Stimulated activated CD4-positive, alpha-beta T cell treated with anti-CD3 and anti-CD28 coated beads, Interleukin-2, amount 100 ng/mL, for 48 hours (primary cell): ENCODE results near the gene NEMP1.

ENCODE experiments used
- DNase-seq, 2 donors: peaks; one replicate each; pipeline ENCODE4 v3.0.0-alpha.2; 2020

The NEMP1 gene

DNA sequence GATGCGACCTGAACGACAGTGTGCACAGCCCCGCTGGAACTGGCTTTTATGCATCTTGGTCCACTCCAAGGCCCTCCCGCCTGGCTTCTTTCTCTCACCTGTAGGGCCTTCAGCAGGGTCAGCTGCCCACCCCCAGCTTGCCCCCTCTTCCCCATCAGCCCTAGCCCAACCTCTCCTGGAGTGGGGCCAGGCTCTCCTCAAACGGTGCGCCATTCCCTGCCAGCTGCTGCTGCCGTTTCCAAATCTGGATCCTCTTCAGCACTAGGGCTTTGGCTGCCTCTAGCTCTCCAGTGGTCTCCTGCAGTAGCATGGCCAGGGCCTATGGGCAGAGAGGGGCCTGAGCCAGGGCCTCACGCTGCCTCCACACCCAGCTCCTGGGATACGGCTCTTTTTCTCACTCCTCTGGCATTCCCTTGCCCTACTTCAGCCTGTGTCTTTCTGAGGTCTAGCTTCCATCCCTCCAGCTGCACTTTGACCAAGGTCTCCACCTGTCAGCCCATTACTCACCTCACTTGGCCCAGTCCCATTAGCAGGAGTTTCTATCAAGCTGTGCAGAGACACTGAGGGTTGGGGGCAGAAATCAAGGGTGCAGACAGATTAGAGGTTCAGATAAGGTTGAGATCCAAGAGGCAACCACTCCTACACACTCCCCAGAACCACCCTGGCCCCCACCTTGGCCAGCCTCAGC lies 27.6 kb upstream of the NEMP1 start:
- DNase-seq: no peak

DNA sequence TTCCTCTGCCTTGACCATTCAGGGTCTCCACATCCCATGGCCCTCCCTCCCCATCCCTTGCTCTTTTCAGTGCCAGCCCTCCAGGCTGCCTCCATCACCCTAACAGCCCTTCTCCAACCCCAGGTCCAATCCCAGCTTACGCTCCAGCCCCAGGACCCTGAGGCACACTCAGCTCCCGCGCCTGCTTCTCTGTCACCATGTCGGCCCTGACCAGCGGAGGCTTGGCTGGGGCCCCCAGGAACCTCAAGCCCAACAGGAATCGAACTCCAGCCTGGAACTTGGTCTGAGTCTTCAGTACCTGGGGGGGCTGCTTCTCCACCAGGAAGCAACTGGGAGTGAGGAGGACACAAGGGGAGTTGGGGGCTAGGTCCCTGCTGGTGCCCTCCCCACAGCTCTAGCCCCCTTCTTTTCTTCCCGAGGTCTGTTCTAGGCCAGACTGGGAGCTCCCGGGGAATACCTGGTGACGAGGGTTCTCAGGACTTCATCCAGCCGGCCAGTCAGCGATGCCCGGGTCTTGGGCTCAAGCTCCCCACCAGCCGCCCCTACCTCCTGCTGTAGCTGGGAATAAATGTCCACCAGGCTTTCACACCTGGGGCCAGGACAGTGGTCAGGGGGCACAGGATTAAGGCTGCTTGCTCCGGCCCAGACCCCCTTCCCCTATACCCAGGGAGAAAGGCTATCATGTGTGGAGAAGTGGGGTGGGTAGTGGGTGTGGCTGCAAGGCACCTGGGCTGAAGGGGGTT lies 26.6 kb upstream of the NEMP1 start:
- DNase-seq: no peak

DNA sequence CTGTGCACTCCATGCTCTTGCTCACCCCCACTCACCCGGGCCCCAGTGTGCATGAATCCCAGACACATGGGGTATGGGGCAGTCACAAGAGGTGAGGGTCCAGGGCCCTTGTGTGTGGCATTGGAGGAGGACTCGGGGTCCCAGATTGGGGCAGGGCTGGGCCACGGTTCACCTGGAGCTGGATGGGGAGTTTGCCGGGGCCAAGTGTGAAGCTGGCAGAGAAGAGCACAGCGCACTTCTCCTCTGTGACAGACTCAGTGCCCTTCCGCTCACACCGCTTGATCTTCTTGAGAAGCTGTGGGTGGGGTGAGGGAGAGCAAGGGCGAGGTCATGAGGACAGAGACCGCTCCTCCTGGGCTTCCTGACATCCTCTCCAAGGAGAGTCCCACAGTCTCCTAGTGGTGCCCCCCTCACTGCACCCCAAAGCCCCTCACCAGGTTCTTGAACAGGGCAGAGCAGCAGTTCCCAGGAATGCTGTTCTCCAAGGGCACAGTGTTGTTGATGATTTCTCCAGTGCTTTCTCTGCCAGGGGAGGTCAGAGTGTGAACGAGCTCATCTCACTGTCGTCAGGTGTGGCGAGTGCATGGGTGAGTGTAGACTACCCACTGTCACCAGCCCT lies 25.8 kb upstream of the NEMP1 start:
- DNase-seq: no peak

DNA sequence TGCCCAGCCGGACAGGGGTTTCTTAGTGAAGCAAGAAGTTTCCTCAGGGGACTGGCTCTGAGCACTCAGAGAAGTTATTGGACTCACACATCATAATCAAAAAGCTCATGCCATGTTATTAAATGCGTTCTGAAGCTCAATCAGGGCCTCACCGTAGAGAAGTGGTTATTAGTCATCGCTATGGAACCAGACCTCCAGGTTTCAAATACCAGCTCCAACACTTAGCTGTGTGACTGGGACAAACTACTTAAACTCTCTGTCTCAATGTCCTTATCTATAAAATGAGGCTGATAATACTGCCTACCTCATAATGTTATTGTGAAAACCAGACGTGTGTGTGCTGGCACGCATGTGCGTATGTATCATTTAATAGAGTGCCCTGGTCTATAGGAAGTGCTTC lies 25.3 kb upstream of the NEMP1 start:
- DNase-seq: no peak

DNA sequence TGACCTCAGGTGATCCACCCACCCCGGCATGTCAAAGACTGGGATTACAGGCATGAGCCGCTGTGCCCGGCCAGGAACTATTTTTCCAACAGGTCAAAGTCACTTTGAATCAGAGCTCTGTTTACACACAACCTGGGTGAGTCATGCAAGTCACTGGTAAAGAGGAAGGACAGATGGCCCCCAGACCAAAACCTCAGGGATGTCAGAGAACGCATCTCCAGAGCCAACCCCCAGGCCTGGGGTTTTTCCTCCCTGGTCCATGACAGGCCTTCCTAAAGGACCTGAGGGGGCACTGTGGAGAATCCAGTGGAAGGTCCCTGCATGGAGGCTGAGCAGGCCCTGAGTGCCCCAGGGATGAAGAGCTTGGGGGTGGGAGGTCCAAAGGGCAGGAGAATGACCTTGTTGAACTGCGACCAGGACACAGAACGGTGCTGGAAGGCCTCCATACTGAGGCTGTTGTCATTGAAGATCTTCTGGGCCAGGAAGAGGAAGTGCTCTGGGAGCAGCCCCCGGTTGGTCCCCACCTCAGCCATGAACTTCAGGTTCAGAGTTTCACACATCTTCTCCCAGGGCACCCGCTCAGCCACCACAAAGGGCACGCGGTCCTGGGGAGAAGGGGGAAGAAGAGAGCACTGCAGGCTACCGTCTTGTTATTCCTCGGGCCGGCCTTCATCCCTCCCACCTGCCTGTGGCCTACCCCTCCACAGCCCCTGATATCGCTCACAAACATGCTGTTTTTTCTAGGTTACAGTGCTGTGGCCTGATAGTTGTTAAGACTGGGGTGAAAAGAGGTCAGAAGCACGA lies 23.5 kb upstream of the NEMP1 start:
- DNase-seq: no peak

DNA sequence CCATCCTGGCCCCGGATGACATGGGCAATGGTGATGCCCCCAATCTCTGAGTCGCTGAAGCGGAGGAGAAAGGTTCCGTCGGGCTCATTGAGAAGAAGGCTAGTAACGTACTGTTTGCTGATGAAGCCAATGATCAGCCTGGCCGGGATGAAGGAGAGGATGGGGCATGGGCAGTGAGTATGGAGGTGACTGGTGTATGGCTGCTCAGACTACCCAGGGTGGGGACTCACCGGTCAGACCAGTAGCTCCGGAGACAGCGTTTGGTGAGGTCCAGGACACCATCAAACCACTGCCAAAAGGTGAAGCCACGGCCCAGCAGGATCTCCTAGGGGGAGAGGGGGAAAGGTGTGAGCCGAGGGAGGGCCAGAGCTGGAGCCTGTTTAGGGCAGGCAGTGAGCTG lies 21.2 kb upstream of the NEMP1 start:
- no peak for DNase-seq

DNA sequence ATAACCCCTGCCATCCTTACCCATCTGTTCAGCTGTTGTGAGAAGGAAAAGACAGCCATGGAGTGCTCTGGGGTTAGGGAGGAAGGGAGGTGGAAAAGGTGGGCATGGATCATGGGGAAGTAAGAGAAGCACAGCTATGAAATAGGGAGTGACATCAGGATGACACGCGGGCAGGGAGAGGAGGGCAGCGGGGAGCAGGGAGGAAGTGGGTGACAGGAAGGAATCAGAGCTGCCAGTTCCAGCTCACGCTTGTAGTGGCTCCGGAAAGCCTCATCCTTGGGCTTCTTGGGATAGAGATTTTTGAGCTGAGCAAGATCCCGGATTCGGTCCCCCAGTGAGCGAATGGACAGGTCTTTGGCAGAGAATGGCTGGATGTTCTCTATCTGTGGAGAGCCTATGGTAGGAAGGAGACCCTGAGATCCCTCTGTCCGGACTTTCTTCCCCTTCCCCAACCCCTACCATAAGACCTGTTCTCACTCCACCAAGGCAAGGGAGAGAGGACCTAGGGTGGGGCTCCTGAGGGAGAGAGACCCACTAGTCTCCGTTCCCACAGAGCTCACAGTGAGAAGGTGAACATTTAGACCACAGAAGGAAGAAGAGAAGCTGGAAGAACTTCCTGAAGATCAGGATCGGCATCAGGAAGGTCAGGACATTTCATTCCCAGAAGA lies 20.6 kb upstream of the NEMP1 start:
- DNase-seq: no peak

DNA sequence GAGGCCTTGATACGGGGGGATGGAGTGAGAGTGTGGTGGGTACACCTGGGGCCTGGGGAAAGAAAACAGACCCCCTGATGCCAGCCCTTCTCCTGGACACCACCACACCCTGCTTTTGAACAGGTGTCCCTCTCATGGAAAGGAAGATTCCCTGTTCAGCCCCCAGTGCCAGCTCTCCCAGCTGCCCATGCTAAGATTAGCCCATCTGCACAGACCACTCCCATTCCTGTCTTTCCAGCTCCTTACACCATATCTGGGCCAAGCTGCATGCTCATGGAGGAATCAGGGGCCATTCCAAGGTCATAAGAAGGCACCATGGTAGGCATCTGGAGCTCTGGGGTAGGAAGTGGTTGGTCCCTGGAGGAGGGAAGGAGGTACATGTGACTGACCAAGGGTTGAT lies 20.0 kb upstream of the NEMP1 start:
- DNase-seq: no peak

DNA sequence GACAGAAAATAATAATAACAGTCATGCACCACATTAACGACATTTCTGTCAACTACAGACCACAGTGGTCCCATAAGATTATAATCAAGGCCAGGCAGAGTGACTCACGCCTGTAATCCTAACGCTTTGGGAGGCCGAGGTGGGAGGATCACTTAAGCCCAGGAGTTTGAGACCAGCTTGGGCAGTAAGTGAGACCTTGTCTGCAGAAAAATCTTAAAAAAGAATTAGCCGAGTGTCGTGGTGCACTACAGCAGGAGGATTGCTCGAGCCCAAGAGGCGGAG lies 18.9 kb upstream of the NEMP1 start:
- no peak for DNase-seq

DNA sequence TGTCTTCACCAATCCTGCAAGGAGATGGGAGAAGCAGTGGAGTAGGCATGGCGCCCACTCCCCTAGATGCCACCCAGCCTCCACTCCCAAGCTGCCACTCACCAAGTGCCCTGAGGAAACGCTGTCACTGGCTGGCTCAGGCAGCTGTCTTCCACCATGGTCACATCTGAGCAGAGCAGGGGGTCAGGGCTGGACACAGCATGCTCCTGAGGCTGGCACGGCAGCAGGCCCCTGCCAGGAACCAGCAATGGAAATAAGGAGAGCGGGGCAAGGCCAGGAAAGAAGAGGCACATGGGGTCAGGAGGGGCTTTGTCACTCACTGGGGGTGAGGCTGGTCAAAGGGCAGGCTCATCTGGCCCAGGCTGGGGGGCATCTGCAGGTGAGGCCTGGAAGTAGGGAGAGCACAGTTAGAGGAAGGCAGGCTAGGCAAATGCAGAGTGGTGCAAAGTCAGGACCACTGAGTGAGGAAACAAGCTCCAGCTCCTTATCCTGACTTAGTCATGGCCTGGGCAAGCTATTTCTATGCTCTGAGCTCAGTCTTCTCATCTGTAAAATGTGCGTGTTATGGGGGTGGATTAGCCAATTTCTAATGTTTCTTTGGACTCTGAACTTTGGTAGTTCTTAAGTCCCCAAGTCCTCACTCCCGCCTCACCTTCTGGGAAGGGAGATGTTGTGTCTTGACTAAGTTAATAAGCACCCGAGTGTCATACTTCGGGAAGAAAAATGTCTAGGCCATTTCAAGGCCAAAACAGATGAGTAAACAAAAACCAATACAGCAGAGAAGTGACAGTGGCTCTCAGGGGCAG lies 18.4 kb upstream of the NEMP1 start:
- no peak for DNase-seq

DNA sequence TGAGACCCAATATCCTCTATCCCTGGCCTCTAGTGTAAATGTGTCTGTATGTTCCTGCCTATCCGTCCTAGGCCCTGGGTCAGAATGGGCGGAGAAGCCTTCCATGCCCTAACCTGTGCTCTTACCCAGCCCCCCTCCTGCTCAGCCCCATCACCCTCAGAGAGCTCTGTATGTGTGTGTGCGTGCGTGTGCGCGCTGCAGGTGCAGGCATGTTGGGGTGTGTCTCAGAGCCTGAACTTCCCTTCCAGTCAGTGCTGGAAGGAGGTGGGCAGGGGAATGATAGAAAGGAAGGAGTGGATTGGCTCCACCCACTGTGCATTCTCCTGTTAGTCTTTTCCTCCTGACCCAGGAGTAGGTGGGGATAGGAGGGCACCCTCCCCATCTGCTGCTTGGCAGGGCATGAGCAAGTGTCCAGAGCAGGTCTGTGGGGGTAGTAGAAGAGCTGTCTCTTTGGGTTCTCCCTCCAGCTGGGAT lies 17.5 kb upstream of the NEMP1 start:
- DNase-seq: no peak

DNA sequence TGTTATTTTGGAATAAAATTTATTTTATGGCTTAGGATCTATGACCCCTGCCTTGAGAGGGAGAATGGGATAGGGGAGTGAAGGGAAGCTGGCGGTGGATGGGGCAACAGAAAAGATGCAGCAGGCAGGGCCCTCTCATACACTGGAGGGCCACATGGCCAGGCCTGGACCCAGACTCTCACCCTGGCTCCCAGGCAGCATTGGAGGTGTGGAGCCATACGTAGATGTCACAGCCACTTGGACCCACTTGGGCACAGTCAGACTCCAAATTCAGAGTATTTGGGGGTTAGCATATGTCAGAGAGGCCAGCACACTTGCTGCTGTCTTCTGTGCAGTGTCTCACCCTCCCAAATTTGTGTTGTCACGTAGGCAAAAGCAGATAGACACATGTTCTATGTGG lies 16.8 kb upstream of the NEMP1 start:
- no peak for DNase-seq

DNA sequence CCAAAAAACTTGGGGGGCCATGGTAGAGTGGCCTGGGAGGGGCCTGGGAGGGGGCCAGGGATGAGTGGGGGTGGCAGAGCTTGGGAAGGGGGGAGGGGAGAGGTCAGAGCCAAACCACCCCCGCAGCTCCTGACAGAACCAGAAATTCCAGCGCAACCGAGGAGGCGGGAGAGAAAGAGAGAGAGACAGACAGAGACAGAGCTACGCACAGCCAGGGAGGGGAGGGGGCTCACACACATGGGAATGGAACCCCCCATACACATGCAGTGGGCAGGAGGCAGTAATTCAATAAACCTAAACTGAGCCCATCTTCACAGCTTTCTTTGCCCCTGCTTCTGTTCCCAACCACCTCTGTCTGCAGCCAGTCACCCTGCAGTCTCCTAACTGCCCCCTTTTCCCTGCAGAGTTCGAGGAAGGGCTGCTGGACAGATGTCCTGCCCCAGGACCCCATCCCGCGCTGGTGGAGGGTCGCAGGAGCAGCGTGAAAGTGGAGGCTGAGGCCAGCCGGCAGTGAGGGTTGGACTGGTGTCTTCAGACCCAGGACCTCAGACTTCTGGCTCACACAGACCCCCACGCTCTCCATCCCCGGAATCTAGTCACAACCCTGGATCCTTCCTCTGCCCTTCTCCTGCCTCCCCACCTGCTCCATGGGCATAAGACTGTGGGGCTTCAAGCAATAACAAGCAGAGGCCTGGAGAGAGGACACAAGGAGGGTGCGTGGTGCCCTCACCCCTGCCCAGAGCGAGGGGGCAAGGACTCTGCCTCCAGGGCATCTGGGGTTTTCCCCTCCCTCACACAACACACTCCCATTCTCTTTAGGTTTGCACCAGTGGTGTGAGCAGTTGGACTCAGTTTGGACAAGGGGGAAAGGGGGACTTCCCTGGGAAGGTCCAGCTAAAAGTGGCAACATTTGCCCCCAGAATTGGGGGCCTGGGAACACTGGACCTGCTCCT lies 15.9 kb upstream of the NEMP1 start:
- no peak for DNase-seq

DNA sequence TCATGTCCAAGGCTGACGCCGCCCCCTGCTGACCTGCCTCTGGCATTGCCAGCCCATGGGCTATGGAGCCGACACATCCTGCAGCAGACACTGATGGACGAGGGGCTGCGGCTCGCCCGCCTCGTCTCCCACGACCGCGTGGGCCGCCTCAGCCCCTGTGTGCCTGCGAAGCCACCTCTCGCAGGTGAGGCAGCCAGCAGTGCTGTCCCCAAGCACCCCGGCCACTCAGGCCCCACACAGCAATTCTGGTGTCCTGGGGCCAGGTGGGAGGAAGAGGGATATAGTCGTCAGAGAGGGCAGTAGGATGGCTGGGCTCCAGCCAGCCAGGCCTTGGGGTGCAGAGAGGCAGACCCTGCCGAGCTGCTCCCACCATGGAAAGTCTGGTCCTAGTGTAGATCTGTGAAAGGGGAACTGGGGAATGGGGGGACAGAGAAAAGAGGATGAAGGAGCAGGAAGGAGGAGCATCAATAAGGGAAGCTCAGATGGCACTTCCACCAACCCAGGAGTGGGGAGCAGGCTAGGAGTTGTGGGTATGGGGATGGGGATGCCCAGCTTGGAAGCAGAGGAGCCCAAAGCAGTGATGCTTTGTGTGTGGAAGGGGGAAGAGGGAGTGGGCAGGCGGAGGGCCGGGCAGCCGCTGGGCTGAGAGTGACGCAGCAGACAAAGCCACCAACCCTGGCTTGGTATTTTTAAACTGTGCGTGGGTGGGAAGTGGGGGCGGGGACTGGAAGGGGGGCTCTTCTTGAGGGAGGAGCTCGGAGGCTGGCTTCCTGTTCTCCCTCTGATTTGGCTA lies 15.0 kb upstream of the NEMP1 start:
- DNase-seq: peak; percentile 60 to 61

DNA sequence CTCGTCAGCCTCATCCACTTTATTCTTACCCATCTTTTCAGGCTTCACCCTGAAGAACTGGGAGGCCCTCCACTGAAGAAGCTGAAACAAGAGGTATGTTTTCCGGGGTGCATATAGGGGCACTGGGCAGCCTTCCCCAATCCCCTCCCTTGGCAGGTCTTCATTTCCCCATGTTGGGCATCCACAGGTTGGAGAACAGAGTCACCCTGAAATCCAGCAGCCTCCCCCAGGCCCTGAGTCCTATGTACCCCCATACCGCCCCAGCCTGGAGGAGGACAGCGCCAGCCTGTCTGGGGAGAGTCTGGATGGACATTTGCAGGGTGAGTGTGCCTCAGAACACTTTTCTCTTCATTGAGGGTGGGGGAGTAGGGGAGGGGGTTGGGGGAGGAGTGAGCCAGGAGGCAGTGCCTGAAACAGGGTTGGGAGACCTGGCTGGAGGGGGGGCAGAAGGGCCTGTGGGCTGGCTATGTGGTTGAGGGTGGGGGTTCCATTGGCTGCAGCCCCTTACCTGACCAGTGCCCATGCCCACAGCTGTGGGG lies 14.4 kb upstream of the NEMP1 start:
- no peak for DNase-seq

DNA sequence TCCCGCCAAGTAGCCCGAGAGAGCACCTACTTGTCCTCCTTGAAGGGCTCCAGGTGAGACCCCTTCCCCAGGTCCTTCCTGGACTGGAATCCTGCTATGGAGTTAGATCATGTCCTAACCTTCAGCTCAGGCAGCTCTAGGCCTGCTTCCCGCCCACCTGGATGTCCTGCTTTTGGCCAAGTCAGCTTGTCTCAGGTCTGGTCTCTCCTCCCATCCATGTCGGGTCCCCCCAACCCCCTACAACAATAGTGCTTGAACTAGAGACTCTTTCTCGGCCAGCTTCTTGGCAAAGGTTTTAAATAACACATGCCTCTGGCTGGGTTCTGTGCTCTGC lies 13.9 kb upstream of the NEMP1 start:
- DNase-seq: no peak

DNA sequence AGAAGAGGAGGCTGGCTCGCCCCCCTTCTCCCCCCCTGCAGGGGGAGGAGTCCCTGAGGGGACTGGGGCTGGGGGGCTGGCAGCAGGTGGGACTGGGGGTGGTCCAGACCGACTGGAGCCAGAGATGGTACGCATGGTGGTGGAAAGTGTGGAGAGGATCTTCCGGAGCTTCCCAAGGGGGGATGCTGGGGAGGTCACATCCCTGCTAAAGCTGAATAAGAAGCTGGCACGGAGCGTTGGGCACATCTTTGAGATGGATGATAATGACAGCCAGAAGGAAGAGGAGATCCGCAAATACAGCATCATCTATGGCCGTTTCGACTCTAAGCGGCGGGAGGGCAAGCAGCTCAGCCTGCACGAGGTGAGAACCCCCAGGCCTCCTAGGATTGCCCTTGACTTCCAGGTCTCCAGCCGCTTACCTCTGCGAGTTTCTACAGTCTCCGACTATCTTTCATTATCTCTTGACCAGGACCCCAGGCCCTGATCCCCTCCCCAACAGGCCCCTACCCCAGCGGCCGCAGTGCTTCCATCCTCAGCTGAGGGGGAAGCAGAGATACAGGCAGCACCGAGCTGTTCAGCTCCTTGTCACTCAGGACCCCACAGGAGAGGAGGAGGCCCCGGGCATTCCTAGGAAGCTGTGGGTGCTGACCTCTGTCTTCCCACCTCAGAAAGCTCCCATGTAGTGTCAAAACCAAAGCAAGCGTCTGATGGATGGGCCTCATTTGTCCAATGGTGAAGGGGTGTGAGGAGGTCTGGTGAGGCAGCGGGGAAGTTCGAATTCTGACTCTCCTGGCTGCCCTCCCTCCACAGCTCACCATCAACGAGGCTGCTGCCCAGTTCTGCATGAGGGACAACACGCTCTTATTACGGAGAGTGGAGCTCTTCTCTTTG lies 13.3 kb upstream of the NEMP1 start:
- no peak for DNase-seq

DNA sequence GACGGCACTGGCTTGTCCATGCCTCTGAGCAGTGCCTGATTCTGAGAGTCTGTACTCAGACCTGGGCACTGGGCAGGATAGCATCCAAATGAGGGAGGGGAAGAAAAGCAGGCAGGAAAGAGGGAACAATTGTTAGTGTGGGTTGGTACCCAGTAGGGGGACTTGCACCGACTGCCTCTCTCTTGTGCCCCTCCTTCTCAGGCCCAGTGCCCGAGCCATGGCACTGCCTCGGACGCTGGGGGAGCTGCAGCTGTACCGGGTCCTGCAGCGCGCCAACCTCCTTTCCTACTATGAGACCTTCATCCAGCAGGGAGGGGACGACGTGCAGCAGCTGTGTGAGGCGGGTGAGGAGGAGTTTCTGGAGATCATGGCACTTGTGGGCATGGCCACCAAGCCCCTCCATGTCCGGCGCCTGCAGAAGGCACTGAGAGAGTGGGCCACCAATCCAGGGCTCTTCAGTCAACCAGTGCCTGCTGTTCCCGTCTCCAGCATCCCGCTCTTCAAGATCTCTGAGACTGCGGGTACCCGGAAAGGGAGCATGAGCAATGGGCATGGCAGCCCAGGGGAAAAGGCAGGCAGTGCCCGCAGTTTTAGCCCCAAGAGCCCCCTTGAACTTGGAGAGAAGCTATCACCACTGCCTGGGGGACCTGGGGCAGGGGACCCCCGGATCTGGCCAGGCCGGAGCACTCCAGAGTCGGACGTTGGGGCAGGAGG lies 12.5 kb upstream of the NEMP1 start:
- DNase-seq: no peak
